Activated CD4-positive, alpha-beta T cell treated with anti-CD3 and anti-CD28 coated beads, Interleukin-10, Interleukin-2, amounts not matched to agents 100 ng/mL and 50 ng/mL, durations not matched to agents 16 hours and 8 hours (primary cell): ENCODE data around the gene DNAJA4.
A peak's percentile ranks its signal among the peaks of the same experiment; 100 is the strongest.
"Not testable (repeated sequence)": the region's sequence is repeated elsewhere in the genome, so short reads cannot be mapped to it uniquely, and the experiment has no call there.

Experiments used
- DNase-seq: peaks from one replicate; pipeline ENCODE4 v3.0.0-alpha.2; 2020

The DNAJA4 gene

DNA sequence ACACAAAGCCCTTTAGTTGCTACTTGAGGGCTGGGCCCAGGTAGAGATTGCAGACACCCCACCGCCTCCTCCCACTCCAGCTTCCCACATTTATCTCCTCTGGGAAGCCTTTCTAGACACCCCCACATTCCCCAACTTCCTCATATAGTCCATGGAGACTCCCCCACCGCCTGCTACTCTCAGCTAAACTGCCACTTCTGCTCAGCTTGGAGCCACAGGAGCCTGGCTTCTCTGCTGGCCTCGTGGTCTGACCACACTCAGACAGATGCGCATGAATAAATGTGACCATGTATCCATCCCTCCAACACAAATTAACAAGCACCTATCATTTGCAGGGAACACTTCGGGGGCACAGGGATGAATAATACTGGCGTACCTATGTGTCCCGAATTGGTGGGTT lies 19.5 kb upstream of the DNAJA4 start:
- no peak for DNase-seq

DNA sequence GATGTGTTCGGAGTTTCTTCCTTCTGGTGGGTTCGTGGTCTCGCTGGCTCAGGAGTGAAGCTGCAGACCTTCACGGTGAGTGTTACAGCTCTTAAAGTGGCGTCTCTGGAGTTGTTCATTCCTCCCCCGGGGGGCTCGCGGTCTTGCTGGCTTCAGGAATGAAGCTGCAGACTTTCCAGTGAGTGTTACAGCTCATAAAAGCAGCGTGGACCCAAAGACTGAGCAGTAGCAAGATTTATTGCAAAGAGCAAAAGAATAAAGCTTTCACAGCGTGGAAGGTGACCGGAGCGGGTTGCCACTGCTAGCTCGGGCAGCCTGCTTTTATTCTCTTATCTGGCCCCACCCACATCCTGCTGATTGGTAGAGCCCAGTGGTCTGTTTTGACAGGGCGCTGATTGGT lies 19.0 kb upstream of the DNAJA4 start:
- not testable (repeated sequence) for DNase-seq

DNA sequence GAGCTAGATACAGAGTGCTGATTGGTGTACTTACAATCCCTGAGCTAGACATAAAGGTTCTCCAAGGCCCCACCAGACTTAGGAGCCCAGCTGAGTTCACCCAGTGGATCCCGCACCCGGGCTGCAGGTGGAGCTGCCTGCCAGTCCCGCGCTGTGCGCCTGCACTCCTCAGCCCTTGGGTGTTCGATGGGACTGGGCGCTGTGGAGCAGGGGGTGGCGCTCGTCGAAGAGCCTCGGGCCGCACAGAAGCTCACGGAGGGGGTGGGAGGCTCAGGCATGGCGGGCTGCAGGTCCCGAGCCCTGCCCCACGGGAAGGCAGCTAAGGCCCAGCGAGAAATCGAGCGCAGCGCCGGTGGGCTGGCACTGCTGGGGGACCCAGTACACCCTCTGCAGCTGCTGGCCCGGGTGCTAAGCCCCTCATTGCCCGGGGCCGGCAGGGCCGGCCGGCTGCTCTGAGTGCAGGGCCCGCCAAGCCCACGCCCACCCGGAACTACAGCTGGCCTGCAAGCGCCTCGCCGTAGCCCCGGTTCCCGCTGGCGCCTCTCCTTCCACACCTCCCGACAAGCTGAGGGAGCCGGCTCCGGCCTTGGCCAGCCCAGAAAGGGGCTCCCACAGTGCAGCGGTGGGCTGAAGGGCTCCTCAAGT lies 18.3 kb upstream of the DNAJA4 start:
- DNase-seq: not testable (repeated sequence)

DNA sequence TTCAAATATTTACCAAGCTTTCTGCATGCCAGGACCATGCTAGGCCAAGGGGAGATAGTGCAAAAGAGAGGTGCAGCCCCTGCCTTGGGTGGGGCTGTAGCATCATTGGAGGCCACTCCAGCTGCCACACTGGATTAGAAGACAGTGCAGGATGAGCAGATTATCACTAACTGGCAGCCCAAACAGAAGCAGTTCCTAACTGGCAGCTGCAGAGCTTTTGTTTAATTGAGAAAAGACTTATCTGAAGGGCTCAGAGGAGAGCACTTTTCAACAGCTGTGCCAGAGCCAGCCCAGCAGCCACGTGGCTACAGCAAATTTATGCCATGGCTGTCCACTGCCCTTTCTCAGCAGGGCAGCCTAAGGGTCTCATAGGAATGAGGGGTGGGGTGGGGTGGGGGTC lies 16.5 kb upstream of the DNAJA4 start:
- DNase-seq: no peak

DNA sequence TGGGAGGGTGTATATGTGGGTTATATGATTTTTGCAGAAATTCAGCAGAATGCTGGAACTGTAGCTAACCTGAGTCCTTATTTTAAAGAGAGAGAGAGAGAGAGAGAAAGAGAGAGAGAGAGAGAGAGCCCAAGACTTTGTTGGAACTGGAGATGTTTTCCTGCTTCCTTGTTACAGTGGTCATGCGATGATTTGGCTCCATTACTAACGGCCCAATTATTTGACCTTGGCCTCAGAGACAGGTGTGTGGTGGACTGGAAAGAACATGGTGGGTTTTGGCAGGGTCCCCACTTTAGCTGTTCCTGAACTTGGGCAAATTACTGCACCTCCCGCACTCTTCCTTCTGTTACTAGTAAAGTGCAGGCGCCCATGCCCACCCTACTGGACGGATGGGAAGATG lies 15.2 kb upstream of the DNAJA4 start:
- no peak for DNase-seq

DNA sequence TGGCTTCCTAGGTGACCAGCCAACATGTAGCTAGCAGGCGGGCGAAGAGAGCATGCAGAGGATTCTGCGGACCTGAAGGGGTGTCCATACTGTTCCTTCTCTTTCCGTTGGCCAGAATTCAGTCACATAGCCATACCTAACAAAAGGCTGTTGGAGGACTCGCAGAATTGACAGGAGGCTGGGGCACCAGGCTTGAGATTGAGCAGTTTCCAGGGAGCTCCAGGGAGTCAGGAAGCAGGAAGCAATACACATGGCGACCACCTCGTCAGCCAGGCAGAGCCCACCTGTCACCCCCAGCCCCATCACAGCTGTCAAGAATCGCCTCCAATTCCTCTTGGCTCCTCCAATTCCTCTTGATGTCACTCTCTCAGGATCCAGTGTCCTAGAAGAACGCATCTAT lies 13.2 kb upstream of the DNAJA4 start:
- DNase-seq: no peak

DNA sequence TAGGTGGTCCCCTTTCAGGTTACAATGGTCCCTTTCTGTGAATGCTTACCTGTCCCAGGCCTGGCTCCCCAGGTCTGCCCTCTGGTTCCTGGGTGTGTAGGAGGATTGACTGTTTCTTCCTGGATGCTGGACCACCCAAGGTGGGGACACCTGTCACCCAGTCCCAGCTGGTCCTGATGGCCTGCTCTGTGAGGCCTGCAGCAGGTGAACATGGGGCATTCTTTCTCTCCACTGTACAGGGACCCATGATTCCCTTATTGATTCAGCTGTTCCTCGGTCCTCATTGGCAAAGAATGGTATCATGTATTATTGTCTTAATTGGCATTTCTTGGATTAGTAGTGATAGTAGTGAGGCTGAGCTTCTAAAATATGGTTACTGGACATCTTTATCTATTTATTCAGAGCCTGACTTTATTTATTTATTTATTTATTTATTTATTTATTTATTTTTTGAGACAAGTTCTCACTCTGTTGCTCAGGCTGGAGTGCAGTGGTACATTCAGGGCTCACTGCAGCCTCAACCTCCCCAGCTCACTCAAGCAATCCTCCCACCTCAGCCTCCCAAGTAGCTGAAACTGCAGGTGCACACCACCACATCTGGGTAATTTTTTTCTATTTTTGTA lies 8.8 kb upstream of the DNAJA4 start:
- no peak for DNase-seq

DNA sequence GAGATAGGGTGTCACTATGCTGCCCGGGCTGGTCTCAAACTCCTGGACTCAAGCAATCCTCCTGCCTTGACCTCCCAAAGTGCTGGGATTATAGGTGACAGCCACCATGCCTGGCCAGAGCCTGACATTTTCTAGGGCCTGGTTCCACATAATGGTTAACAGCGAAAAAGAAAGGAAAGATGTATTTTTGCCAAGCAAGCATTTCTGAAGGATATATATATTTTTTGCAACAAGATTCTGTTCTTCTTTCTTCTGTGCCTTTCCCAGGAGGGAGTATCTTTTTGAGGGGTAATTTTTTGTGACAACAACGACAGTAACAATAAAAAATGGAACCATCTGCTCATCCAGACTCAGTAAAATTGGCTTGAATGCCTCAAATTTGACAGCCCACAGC lies 8.3 kb upstream of the DNAJA4 start:
- DNase-seq: no peak

DNA sequence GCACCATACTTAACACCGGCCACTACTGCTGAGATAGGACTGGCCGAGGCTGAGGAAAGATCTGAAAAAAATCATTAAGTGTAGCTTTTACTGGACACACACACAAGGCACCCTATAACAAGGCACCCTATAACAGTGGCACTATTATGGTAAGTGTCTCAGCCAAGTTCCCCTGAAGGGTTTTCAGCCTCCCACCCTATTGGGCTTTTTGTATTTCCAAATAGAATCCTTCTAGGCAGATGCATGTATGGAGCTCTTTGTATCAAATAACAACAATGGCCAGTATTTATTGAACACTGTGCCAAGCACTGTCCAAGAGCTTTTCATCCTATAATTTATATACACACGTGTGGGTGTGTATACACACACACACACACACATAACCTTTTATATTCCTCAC lies 6.7 kb upstream of the DNAJA4 start:
- no peak for DNase-seq

DNA sequence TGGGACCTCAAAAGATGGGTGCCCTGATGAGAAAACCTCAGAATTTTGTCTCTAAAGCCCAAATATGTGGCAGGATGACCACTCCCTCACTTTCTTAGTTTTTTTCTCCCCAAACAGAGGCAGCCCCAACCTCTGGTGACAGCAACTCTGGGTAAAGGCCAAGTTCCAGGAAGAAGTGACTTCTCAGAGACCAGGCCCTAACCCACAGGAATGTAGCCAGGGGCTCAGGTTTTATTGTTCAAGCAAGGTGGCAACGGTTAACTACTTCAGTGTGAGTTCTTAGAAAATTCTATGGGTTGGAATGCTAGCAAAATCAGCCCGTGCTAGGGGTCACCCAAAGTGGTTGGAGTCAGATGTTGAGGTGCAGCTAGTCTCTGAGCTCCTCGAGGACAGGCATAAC lies 5.1 kb upstream of the DNAJA4 start:
- DNase-seq: no peak

DNA sequence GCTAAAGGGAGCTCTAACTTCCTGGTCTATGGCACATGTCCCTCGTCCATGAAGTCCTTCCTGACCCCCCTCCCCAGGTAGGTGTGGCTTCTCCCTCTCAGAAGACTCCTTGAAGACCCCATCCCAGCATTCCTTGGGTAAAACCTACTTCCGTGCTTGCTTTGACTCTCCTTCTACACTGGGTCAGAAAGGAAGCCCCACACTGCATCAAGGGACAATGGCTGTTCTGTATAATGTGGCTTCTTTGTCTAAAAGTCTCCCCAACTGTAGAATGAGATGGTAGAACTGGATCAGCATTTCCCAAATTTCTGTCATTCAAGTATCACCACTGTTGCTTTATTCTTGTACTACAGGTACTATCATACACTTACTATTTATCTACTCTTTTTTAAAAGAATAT lies 3.9 kb upstream of the DNAJA4 start:
- no peak for DNase-seq

DNA sequence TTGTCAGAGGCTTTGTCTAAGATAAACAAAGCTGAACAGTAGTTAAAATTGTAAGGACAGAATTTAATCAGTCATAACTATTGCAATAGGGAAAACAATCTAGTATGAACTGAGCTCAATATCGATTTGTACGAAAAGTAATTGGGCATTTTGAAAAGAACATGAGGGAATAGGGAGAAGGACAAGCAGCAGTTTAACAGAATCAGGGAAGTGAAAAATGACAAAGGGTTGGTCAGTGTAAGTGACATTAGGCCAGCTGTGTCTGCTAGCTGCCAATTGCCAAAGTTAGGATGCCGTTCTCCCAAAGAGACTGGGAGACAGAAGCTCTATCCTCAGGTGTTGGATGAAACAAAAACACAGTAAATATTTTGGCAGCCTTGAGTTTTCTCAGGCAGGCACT lies 3.3 kb upstream of the DNAJA4 start:
- DNase-seq: no peak

DNA sequence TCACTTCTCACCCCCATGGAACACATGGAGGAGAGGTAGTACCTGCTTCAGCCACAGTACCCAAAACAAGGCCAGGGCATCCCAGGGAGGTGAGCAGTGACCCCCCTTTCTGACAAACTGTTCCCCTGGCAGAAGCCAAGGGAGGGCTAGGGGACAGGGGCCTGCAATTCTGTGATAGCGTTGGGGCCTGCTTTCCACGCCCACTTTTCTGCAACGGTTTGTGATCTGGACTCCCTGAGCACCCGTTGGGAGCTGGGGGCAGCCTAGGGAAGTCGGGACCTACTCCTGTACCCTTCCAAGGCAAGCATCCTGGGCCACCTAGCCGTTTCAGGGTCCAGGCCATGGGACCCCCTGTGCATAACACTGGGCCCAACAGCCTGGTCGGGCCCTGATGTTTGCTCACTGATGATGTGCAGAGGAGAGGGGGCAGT lies 996 bp upstream of the DNAJA4 start:
- no peak for DNase-seq

DNA sequence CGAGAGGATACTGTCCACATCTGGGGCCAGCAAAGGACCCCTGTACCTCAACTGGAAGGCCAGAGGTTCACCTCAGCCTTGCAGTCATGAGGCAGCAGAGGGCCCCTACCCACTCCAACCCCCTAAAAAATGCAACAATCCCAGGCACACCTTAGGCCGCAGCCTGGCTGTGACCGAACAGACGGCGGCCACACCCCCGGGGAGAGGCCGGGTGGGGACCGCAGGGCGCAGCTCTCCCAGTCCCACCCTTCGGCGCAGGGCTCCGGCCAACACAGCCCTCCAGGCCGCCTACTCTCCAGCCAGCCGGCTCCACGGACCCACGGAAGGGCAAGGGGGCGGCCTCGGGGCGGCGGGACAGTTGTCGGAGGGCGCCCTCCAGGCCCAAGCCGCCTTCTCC lies 457 bp upstream of the DNAJA4 start:
- no peak for DNase-seq

DNA sequence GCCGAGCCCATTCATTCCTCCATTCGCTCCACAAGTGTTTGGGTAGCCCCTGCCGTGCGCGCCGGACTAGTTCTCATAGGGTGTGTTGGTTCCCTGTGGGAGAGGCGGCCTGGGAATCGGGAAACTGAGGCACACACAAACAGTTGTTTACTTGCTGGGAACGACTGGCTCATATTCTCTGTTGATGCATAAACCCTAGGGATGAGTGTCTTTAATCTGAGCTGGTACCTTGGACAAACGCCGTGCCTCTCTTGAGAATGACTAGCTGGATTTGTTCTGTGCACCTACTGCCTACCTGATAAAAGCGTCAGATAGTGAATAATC lies 737 bp downstream of the DNAJA4 start:
- DNase-seq: no peak

DNA sequence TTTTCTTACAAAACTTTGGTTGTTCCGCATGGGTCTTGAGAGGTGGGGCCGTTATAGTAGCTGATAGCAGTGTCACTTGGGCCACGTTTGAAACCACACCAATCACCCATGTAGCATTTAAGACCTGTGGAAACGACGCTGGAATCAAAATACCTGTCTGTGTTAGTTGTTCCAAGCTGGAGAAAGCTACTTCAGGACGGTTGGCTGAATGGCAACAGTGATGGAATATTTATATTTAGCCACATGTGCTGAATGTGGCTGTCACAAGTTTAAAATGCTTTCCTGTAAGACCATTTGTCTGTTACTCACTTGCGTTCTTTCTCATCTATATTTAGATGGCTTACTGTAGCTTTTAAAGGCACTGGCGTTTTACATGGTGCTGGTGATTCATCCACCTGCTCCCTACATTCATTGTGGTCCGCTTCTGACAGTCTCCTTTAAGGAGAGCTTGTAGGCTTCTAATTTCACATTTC lies 1.4 kb downstream of the DNAJA4 start:
- peak; percentile 45 for DNase-seq

DNA sequence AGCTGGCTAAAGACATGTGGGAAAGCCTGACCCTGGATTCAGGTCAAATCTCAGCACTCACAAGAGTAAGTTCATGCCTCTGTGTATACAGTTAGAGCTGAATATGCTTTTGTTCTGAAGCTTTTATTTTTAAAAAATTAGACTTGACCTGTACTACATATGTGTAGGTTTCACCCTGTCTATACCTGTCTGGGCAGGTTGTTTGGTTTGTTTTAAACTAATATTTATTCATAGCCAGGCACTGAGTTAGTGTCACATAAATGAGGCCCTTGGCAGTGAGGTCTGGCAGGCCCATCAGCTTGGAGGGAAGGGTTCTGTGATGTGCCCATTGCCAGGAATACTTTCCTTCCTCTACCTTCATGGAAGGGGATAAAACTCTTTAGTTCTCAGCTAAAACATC lies 1.9 kb downstream of the DNAJA4 start:
- DNase-seq: no peak

DNA sequence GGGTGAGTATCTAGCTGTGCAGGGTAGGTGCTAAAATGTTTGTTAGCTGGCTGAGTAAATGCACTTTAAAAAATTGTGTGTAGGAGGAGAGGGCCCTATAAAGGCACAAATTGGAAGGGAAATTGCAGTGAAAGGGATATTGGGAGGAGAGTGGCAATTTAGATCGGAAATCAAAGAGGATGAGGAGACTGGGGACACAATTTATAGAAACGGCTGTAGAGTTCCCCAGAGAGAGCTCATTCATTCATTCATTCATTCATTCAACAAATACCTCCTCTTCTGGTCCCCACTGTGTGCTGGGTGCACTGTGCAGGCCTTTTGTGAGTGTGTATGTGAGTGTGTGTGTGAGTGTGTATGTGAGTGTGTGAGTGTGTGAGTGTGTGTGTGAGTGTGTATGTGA lies 2.4 kb downstream of the DNAJA4 start:
- no peak for DNase-seq

DNA sequence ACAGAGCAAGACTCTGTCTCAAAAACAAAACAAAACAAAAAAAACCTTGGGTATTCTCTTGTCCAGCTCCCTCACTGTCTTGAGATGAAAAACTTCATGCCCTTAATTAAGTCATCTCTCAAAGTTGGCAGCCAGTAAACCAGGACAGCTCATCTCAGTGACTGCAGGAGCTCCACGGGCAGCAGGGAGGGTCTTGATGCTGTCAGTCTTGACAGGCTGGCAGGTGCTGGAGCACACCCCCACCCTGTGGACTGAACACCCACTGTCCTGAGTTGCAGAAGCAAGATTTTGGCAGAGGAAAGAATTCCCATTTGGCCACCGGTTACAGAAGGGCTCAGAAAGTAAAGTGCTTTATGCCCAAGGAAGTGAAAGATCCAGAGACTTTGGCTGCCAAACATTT lies 8.0 kb downstream of the DNAJA4 start:
- no peak for DNase-seq

DNA sequence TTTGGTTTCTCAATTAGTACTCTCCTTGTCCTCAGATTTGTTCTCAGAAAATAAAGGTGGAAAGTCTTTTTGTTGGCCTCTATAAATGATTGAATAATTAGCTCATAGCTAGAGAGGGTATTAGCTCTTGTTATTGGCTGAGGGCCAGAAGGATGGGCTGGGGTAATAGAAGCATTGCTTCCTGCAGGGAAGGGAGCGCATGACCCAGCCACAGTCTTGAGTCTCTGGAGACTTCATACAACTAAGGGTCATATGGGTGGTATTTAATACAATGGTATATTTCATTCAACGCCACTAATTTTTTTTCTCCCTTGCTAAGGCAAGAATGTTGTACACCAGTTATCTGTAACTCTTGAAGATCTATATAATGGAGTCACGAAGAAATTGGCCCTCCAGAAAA lies 8.4 kb downstream of the DNAJA4 start:
- DNase-seq: no peak

DNA sequence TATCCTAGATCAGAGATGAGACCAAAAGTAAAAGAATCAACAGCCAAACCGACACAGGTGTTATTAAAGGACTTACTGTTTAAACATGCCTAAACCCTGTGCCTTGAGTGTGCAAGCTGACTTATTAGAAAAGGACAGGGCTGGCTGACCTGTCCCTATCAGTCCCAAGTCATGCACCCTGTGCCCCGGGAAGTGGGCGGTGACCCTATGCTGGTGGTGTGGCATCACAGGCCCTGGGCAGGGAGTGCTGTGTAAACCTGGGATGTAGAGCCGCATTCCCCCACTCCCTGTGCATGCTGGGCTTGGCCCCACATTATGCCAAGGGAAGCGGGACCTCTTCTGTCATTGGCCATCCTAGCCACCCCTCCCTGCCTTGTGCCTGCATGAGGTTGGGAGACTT lies 10.6 kb downstream of the DNAJA4 start:
- DNase-seq: no peak

DNA sequence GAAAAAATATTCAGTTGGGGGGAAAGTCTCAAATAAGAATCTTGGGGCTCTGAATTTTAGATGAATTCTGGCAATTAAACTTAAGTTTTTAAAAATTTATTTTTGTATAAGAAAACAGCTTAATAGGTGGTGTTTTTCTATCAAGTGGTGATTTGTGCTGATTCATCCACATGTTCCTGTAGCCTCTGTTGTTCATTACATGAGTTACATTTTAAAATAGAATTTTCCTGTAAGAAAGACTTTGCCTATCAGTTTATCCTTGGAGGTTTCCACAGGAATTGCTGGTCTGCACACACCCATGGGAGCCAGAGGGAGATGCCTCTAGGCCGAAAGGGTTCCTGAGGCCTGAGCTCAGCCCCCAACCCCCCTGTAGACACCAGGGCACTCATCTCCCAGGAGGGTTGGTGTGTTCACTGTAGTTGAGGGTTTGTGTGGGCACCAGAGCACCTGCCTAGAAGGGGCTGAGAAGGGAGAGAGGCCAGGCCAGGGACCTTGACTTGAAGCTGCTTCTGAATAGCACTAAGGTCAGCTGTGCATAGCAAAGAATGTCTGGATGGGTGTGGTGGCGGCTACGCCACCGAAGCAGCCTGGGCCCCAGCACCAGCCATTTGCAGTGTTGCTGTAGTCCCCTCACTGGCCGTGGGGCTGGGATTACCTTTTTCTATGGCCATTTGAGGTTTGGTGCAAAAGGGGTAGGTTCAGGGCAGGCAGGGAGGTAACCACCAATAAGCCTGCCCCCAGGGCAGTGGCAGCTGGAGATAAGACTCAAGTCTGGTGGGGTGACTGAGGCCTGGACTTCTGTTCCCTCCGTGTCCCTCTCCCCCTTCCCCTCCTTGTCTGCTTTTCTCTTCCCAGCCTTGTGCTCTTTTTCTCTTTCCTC lies 11.9 kb downstream of the DNAJA4 start:
- no peak for DNase-seq

DNA sequence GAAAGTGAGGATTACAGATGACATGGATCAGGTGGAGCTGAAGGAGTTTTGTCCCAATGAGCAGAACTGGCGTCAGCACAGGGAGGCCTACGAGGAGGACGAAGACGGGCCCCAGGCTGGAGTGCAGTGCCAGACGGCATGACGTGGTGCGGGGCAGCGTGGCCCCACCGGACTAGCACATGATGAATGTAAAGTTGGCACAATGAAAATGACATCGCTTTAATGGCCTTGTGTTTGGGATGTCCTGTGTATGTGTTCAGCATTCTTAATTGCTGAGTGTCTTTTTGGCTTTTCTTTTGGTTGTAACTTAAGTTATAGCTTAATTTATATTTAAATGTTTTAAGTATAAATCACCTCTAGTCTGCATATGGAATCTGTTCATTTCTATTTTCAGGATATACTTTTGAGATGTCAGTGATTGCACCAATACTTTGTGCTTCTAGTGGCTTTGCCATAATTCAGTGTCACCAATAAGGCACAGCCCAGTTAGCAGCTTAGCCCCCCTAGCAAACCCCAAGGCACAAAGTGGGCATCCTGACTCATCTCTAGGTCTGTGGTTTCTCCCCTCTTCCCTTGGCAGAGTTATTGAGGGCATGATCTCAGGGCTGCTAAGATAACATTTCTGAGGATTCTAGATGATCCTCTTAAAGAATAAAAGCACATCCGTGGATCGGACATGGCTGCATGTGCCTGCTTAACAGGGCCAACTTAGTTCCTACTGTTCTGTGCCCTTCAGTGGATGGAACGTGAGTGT lies 16.1 kb downstream of the DNAJA4 start:
- no peak for DNase-seq

DNA sequence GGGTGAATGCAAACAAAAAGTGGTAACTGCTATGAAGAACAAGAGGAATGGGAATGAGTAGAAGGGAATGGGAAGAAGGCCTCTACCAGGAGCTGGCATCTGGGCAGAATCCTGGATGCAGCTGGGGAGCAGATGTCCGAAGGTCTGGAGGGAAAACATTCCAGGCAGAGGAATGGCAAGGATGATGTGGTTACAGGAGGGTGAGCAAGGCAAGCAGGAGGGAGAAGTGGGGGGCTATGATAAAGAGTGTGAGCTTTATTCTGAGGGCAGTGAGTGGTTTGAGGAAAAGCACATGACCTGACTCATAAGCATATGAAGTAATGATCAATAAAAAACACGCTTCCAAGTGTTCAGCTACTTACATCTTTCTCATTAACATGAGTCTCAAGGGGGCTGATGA lies 18.0 kb downstream of the DNAJA4 start:
- DNase-seq: no peak
